GM21737 (cell line): ENCODE results near the gene ARHGAP9.
"Not testable (repeated sequence)": the region's sequence is repeated elsewhere in the genome, so short reads cannot be mapped to it uniquely, and the experiment has no call there.

Experiments used
- ATAC-seq: cut with Tn5 transposase; IDR thresholded peaks from one replicate; pipeline ENCODE4 v1.9.1; 2021; ENCODE audit warnings: mild to moderate bottlenecking, moderate library complexity; ENCODE audit not compliant: unreplicated experiment

ARHGAP9 gene

GRCh38 chr12:57517718-57518117 lies 38.1 kb upstream of the ARHGAP9 start:
- not testable (repeated sequence) for ATAC-seq

- ATAC-seq = no peak
Observed at GRCh38 chr12:57517187-57517586, 37.5 kb upstream of the ARHGAP9 start.

- no peak for ATAC-seq
Observed at GRCh38 chr12:57516617-57517153, 37.0 kb upstream of the ARHGAP9 start.

- ATAC-seq = no peak
Observed at GRCh38 chr12:57515934-57516541, 36.4 kb upstream of the ARHGAP9 start.

GRCh38 chr12:57515408-57515933 lies 35.8 kb upstream of the ARHGAP9 start:
- ATAC-seq = no peak

- no peak for ATAC-seq
Observed at GRCh38 chr12:57514720-57515407, 35.2 kb upstream of the ARHGAP9 start.

- ATAC-seq = not testable (repeated sequence)
Observed at GRCh38 chr12:57514246-57514645, 34.6 kb upstream of the ARHGAP9 start.

GRCh38 chr12:57513677-57514076 lies 34.0 kb upstream of the ARHGAP9 start:
- ATAC-seq = not testable (repeated sequence)

GRCh38 chr12:57513266-57513665 lies 33.6 kb upstream of the ARHGAP9 start:
- ATAC-seq = no peak

GRCh38 chr12:57512665-57513064 lies 33.0 kb upstream of the ARHGAP9 start:
- no peak for ATAC-seq

GRCh38 chr12:57511588-57512325 lies 32.1 kb upstream of the ARHGAP9 start:
- ATAC-seq = no peak

GRCh38 chr12:57511161-57511560 lies 31.5 kb upstream of the ARHGAP9 start:
- ATAC-seq = no peak

- ATAC-seq = not testable (repeated sequence)
Observed at GRCh38 chr12:57507796-57508195, 28.1 kb upstream of the ARHGAP9 start.

GRCh38 chr12:57506541-57506940 lies 26.9 kb upstream of the ARHGAP9 start:
- not testable (repeated sequence) for ATAC-seq

- not testable (repeated sequence) for ATAC-seq
Observed at GRCh38 chr12:57502311-57502969, 22.8 kb upstream of the ARHGAP9 start.

GRCh38 chr12:57500213-57500612 lies 20.5 kb upstream of the ARHGAP9 start:
- ATAC-seq = no peak

- ATAC-seq = no peak
Observed at GRCh38 chr12:57498571-57498970, 18.9 kb upstream of the ARHGAP9 start.

- ATAC-seq = no peak
Observed at GRCh38 chr12:57498132-57498502, 18.5 kb upstream of the ARHGAP9 start.

GRCh38 chr12:57497223-57498131 lies 17.8 kb upstream of the ARHGAP9 start:
- ATAC-seq = no peak

GRCh38 chr12:57496822-57497221 lies 17.2 kb upstream of the ARHGAP9 start:
- ATAC-seq = no peak
